D341Med (cell line): ENCODE data around the gene CIART.
"Not testable (repeated sequence)": the region's sequence is repeated elsewhere in the genome, so short reads cannot be mapped to it uniquely, and the experiment has no call there.

ENCODE experiments used
- DNase-seq: peaks from one replicate; pipeline ENCODE4 v3.0.0; 2012; ENCODE audit warnings: low spot score

Gene CIART

DNA sequence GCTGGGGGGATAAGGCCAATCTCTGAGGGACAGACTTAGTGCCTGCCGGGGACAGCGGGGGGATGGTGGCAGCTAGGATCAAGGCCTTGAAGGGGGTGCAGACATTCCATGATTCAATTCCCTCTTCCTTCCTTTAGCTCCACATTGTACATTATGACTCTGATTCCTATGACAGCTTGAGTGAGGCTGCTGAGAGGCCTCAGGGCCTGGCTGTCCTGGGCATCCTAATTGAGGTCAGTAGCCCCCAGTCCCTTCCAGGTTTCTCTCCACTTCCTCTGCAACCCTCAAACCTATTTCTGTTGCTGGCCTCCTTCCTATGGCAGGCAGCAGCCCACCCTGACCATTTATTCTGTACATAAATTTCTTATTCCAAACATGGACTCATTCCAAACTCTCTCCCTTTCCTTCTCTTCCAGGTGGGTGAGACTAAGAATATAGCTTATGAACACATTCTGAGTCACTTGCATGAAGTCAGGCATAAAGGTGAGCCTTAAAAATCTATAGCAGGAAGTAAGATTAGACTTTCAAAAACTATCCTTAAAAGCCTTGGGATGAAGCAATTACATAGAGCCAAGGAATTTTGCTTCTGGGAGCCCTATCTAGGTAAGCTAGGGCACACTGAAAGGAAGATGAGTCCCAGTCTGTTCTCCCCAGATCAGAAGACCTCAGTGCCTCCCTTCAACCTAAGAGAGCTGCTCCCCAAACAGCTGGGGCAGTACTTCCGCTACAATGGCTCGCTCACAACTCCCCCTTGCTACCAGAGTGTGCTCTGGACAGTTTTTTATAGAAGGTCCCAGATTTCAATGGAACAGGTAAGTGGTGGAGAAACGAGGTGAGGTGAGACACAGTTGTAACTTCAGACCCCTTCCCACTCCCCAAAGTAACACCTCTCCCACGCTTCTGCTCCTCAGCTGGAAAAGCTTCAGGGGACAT lies 19.7 kb upstream of the CIART start:
- DNase-seq = no peak

DNA sequence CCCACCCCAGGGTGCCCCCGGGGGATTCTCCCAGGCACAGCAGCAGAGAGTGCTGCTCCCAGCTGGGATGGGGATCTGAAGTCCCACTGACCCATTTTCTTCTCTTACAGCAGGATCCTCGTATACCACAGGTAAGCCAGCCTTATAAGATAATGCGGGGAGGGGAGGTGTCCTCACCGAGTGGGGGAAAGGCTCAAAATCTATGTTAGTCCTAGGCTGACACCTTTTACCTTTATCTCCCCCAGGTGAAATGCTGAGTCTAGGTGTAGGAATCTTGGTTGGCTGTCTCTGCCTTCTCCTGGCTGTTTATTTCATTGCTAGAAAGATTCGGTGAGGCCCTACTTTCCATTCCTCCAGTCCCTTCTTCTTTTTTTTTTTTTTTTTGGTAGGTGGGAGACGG lies 18.8 kb upstream of the CIART start:
- DNase-seq = no peak

DNA sequence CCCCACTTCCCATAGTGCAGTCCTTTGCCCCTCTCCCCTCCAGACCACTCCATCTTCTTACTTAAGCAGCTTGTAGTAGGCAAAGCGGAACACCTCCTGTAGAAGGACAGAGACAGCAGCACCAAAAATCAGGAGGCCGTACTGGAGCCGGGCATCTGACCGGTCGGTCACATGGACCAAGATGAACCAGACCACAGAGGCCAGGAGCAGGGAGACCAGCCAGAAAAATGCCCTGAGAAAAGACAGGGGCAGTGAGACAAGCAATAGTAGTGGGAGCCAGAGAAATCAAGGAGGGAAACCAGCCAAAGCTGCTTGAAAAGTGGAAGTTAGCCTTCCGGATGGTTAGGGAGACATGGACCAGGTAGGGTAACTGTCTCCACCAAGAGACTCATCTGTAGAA lies 14.5 kb upstream of the CIART start:
- DNase-seq = no peak

DNA sequence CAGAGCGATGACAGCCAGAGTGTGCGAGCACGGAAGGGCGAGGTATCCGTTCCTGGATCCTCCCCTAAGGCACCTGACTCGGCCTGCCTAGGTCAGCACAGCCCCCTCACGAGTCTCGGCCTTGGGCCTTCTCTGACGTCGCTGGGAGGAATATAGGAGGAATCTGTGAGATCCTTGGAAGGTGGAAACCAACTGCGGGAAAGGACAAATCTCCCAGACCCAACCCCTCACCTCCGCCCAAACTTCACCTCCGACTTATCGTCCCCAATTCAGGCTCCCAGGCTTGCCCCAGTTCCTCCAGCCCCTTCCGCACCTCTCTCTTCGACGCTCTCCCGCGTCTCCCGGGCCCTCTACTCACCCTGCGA lies 14.0 kb upstream of the CIART start:
- DNase-seq = no peak

DNA sequence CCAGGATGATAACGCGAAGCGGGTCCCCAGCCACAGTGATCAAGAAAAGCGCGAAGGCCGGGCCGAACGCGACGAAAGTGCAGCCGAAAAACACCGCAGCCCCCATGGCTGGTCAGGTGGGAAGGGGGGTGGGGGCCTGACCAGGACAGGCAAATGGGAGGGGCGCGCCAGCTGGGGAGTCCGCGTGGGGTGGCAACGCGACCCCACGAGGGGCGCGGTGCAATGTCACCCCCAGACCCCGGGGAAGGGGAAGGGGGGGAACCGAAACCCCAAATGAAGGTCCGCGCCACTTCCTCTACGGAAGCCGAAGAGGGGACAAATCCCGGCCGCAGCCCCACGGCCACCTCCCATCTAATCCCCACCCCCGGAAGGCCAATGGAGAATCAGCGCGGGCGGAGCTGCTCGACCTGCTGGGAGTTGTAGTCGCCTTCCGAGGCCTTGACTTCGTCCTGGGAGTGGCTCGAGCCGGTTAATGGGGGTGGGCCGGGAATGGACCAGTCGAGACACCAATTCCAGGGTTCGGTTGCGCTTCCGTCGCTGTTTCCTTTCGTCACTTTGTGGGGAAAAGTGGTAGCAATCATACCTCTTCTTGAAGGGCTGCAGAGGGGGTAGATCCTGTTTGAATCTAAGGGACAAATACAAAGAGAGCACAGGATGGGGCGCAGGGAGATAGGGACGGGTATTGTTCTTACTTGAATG lies 13.5 kb upstream of the CIART start, which contains the start of gene APH1A:
Gene APH1A, minus strand, starts transcription at position 312 of the 699 bp plus-strand sequence. Its CDS starts 206 bp downstream, at position 106.
- DNase-seq = peak; percentile 100

DNA sequence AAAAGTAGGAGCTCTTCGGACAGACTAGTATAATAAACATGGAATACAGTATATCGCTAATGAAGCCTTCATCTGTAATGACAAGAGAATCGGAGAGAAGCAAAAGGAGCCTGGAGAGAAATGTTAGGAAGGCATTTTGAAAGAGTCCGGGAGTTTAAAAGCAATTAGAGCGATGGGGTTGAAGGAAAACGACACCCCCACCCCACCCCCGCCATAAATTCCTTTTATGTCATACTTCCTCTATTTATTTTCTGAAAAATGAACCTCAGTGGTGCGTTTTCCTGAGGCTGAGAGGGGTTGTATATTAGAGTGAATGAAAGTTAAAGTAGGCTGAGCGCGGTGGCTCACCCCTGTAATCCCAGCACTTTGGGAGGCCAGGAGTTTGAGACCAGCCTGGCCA lies 12.9 kb upstream of the CIART start:
- no peak for DNase-seq

DNA sequence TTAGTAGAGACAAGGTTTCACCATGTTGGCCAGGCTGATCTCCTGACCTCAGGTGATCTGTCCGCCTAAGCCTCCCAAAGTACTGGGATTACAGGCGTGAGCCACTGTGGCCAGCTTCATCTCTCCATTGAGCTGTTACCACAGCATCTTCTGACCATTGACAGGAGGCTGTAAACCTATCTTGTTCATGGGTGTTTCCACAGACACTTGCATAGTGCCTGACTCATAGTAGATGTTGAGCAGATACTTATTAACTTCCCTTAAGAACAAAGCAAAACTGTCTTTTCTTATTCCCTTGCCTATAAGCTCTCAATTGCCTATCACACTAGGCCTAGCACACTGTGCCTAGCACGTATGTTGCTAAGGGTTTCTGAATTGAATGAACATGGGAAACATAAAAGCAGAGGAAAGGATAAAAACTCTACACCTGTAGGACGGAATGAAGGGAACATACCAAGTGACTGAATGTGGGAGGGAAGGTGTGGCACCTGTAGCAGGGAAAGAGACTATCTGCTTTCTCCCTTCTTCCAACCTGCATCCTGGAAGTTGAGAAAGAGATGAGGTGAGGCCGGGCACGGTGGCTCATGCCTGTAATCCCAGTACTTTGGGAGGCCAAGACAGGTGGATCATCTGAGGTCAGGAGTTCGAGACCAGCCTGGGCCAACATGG lies 10.9 kb upstream of the CIART start:
- DNase-seq = no peak

DNA sequence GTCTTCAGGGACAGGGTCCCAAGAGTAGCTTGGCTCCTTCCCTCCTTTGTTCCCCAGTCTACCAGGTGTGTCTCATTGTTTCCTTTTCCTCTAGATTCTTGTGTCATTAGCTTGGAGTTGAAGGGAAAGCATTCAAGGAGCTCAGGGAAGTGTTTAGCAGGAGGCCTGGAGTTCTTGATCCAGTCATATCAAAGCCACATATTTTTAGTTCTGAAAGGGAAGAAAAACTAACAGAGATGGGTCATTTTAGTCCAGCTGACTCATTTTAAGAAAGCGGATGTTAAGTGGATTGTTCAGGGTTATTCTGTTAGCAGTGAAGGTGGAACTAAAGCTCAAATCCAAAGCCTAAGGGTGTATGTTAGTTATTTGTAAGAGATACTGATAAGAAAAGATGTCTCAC lies 9.0 kb upstream of the CIART start:
- no peak for DNase-seq

DNA sequence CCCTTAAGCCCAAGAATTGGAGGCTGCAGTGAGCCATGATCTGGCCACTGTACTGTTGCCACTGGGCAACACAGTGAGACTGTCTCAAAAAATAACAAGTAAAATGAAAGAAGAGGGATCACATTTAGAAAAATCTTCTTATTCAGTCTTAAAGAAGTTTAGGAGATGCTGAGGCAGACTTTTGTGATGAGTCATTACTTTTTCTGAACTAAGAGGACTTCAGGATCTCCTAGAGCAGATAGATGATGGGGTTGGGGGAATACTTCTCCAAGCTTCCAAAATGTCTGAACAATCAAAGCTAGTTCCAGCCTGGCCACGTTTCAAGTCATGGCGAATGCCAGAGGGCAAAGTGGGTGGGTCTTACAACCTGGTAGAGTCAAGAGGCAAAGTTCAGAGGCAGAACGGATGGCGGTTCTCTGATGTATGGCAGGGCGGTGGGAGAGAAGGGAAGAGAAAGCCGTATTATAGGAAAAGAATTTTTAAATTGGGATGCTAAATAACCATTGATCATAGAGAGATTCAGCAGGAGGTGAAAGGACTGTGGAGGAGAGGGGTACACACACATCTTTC lies 2.1 kb upstream of the CIART start:
- no peak for DNase-seq

DNA sequence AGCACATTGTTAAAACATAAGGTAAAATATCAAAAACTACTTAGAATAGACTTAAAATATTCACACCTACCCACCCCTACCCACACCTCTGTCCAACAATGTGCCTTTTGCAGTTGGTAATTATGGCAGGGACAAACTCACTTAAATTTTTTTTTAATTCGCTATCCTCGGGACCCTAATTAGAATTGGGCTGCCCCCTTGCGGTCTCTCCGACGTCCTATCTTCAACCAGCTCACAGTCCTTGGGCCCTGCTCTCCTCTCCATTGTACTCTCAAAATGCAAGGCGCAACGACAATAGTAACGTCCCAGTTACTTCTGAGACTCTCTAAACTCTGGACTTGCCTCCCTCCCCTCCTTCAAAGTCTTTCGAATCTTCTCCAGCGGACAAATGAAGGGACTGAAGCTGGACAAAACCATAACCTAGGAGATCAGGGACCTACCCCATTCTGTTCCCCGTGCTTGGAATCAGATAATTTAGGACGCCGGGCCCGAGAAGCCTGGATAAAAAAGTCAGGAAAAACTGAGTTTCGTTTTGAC lies 1.1 kb upstream of the CIART start:
- DNase-seq = peak; percentile 73

DNA sequence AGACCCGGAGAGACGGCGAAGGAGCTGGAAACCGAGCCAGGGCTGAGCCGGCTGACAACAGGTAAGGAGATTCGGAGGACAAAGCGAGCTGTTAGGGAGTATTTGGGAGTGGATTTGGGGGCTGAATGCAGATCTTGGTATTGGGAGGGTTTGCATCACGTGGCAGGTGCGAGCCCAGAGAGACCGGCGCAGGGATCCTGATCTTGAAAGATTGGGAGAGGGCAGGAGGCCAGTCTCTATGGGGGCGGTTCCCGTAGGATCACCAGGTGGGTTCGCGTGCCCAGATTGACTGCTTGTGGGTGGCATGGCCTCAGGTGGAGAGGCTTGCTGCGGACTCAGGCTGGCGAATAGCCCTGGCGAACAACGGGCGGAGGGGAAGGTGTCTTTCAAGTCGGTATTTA lies 204 bp downstream of the CIART start:
- no peak for DNase-seq

DNA sequence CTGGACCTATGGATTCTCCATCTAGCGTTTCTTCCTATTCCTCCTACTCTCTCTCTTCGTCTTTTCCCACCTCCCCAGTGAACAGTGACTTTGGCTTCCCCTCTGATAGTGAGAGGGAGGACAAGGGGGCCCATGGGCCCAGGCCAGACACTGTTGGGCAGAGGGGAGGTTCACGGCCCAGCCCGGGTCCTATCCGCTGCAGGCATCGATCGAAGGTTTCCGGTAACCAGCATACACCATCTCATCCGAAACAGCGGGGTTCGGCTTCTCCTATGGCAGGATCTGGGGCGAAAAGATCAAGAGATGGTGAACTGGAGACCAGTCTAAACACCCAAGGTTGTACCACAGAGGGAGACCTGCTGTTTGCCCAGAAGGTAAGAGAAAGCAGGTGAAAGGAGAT lies 906 bp downstream of the CIART start:
- no peak for DNase-seq

DNA sequence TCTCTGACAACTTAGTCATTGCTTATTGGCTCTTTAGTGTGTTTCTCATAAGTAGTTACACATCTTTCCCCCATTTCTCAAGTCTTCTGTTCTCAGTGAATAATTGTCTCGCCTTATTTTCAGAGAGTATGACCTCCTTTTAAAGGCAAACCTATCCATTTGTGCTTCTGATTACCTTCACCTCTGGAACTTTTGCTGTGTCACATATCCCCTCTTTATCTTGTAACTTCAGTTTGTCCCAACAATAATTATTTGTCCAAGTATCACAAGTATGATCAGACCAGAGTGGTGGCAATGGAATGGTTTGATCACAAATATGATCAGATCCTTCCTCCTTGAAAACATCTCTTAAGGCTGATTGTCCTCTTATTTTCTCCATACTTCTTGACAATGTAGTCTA lies 6.0 kb downstream of the CIART start:
- DNase-seq = no peak

DNA sequence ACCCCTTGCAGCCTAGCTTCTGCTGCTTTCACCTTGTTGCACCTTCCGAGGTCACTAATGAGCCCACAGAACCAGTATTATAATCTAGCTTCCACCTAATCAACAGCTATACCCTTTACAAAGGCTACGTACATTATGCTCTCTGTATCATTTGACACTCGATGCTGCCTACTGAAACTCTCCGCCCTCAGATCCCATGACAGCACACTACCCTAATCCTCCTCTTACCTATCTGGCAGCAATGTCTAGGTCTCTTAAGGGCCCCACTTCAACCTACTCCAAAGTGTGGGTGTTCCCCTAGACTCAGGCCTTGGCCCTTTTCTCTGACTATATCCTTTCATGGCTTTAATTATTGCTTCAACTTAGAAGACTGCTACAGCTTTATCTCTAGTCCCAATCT lies 6.5 kb downstream of the CIART start:
- DNase-seq = no peak

DNA sequence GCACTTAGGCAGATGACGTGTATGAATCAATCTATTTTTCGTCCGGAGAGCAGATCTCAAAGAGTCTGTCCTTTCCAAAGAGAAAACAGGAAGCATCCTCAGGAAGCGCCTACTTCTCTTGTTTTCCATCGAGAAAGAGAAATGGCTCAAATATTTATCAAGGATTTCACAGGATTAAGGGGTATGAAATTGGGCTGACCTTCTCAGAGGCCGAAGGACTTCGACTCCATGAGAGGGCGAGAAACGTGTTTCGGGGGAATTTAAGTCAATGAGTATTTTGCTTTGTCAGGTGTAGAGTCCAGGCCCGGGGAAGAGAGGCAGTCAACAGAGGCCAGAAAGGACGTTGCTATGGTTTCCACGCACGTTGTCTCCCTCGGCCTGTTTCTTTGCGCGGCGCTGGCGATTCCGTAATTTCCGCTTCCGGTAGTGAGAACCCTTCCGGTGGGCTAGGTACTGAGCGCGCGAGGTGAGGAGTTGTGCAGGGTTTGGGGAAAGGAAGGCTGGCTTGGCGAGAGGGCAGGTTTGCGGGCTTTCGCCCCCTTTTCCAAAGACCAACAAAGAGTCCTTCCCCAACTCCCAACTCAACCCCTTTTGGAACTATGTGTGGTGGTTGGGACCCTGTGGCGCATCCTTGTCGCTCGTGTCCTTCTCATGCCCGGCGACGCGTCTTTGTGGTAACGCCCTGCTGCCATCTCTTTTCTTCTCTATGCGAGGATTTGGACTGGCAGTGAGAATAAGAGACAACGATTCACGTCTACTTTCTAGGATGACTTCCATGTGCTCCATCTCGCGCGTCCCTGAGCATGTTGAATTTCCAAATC lies 11.3 kb downstream of the CIART start, which contains the start of gene MRPS21:
Gene MRPS21, plus strand, starts transcription at position 429 of the 821 bp plus-strand sequence. CDS start 506 bp downstream, outside the sequence.
- peak; percentile 95 for DNase-seq

DNA sequence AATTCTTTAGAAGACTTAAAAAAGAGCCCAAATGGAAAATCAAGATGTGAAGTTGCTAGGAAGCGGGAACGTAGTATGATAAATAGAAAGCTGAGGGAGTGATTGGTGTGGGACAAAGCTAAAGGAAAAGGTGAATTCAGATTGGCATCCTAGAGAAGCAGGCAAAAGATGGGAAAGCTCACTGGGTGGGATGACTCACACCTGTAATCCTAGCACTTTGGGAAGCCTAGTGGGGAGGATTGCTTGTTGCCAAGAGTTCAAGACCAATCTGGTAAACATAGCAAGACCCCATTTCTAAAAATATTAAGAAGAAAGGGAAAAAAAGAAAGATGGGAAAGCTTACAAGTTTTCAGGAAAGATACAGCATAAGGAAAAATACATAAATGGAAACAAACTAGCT lies 13.1 kb downstream of the CIART start:
- no peak for DNase-seq

DNA sequence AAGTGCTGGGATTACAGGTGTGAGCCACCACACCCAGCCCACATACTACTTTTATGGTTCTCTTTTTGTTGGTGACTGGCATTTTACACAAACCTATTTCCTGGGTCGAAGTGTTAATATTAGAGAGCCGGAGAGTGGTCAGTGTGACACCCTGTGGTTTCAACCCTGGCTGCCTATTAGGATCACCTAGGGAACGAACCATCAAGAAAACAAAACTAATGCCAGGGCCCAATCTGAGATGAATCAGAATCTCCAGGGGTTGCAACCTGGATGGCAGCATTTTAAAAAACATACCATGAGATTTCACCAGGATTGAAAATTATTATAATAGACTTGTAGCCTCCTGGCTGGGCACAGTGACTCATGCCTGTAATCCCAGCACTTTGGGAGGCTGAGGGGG lies 17.4 kb downstream of the CIART start:
- DNase-seq = no peak

DNA sequence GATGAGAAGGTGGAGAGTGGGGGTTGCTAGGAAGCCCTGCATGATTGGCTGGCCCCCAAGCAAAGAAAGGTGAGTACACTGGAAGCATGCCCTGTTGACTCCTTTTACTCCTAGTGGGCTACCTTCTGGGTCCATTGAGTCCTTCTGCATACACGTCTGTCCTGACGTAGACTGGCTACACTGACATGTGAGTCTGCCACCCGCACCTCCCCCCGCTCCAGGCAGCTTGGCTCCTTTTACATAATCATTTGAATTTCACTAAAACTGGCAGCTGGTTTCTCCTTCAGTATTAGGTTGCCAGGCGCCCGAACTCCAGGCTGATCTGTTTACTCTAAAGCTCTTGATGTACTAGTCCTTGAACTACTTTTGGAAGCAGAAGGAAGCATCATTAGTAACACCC lies 20.0 kb downstream of the CIART start:
- peak; percentile 59 for DNase-seq

DNA sequence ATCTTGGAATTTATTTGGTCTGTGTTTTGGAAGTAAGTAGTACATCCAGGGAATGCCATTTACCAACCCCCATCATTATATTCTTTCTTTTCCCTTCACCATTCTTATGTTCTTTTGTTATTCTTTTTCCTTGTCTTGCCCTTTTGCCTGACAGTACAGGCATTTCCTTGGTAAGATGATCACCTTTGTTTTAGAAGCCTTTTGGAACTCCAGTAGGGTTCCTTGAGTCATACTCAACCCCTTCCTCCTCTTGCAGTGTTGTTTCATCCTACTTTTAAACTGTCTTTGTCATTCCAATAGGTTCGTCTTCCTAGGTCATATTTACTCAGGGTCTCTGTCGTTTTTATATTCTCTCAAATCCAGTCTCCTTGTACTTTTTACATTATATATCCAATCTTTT lies 20.5 kb downstream of the CIART start:
- no peak for DNase-seq

DNA sequence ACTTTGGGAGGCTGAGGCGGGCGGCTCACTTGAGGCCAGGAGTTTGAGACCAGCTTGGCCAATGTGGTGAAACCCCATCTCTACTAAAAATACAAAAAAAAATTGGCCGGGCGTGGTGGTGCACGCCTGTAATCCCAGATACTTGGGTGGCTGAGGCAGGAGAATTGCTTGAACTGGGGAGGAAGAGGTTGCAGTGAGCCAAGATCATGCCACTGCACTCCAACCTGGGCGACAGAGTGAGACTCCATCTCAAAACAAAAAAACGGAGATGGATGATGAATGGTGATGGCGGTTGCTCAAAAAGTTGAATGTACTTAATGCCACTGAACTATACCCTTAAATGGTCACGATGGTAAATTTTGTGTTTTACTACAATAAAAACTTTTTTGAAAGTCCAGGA lies 26.2 kb downstream of the CIART start:
- not testable (repeated sequence) for DNase-seq
